Neural cell (in vitro differentiated cells): ENCODE data around the gene HOXB7. TPM values are rescaled to one million over a fixed set of nuclear protein-coding genes. Genes with fewer than 3 reads are reported as not detected.

ENCODE experiments used
- H2AFZ ChIP-seq: fragments of 200-600, 300-800 bp; sonication (generic), shearing (Covaris generic); 2 replicates; pipeline ENCODE4 v1.6.0; 2014; ENCODE audit warnings: low read depth, mild to moderate bottlenecking, antibody characterized with exemption, low read length, moderate library complexity
- H3F3A ChIP-seq: fragments of 200-600 bp; shearing (Covaris generic); 2 replicates; pipeline ENCODE4 v1.6.1; 2016; ENCODE audit warnings: mild to moderate bottlenecking, moderate library complexity, mixed read lengths, antibody characterized with exemption, low read length; ENCODE audit not compliant: insufficient read depth, poor library complexity, severe bottlenecking
- H3K27ac ChIP-seq: fragments of 200-600, 300-800 bp; sonication (generic), shearing (Covaris generic); 2 replicates; pipeline ENCODE4 v1.5.1; 2014; ENCODE audit warnings: mild to moderate bottlenecking, low read length, moderate library complexity
- H3K27me3 ChIP-seq: fragments of 300-800, 200-600 bp; sonication (generic), shearing (Covaris generic); 2 replicates; pipeline ENCODE4 v1.6.0; 2014; ENCODE audit warnings: mild to moderate bottlenecking, low read depth, low read length, moderate library complexity; ENCODE audit not compliant: insufficient read depth
- H3K36me3 ChIP-seq: fragments of 300-800, 200-600 bp; sonication (generic), shearing (Covaris generic); 2 replicates; pipeline ENCODE4 v1.5.1; 2014; ENCODE audit warnings: mild to moderate bottlenecking, antibody characterized with exemption, low read length, moderate library complexity; ENCODE audit not compliant: insufficient read depth
- H3K4me2 ChIP-seq: fragments of 300-800, 200-600 bp; sonication (generic), shearing (Covaris generic); 2 replicates; pipeline ENCODE4 v1.6.0; 2014; ENCODE audit warnings: mild to moderate bottlenecking, low read length
- H3K4me3 ChIP-seq: fragments of 300-800, 200-600 bp; sonication (generic), shearing (Covaris generic); 2 replicates; pipeline ENCODE4 v1.5.1; 2014; ENCODE audit warnings: mild to moderate bottlenecking, low read length, moderate library complexity
- H3K79me2 ChIP-seq: fragments of 200-600 bp; shearing (Covaris generic); replicated peaks from 2 replicates; pipeline ENCODE4 v1.6.0; 2014; ENCODE audit warnings: mild to moderate bottlenecking, low read length, moderate library complexity; ENCODE audit not compliant: insufficient read depth
- H3K9ac ChIP-seq: fragments of 300-800, 200-600 bp; sonication (generic), shearing (Covaris generic); 2 replicates; pipeline ENCODE4 v1.6.1; 2016; ENCODE audit warnings: mild to moderate bottlenecking, low read length, mixed read lengths
- H3K9me2 ChIP-seq: fragments of 200-600 bp; shearing (Covaris generic); 2 replicates; pipeline ENCODE4 v1.6.1; 2016; ENCODE audit warnings: mild to moderate bottlenecking, low read length, mixed read lengths; ENCODE audit not compliant: insufficient read depth
- H3K9me3 ChIP-seq: fragments of 200-600, 300-800 bp; sonication (generic), shearing (Covaris generic); 2 replicates; pipeline ENCODE4 v1.6.1; 2016; ENCODE audit warnings: mild to moderate bottlenecking, mixed run types, low read length, moderate library complexity, mixed read lengths
- H4K20me1 ChIP-seq: fragments of 200-600 bp; shearing (Covaris generic); 2 replicates; pipeline ENCODE4 v1.6.1; 2016; ENCODE audit warnings: mild to moderate bottlenecking, mixed run types; ENCODE audit not compliant: insufficient read depth
- EP300 ChIP-seq: fragments of 450-650 bp; conservative IDR thresholded peaks from 2 replicates; pipeline ENCODE4 v1.6.1; 2014; ENCODE audit warnings: antibody characterized with exemption, mild to moderate bottlenecking, moderate library complexity; ENCODE audit not compliant: poor library complexity, severe bottlenecking
- EZH2 ChIP-seq: fragments of 200-600, 300-800 bp; shearing (Covaris generic), sonication (generic); IDR thresholded peaks from 2 replicates; pipeline ENCODE4 v1.6.1; 2014; ENCODE audit warnings: antibody characterized with exemption, low read length, borderline replicate concordance, mild to moderate bottlenecking; ENCODE audit not compliant: insufficient read depth, poor library complexity, severe bottlenecking
- MXI1 ChIP-seq: fragments of 450-650 bp; conservative IDR thresholded peaks from 2 replicates; pipeline ENCODE4 v1.6.1; 2014; ENCODE audit warnings: antibody characterized with exemption, mild to moderate bottlenecking; ENCODE audit not compliant: poor library complexity, severe bottlenecking
- POLR2AphosphoS5 ChIP-seq: IDR thresholded peaks from 2 replicates; pipeline ENCODE4 v1.6.1; 2012
- RAD21 ChIP-seq: fragments of 450-650 bp; conservative IDR thresholded peaks from 2 replicates; pipeline ENCODE4 v1.6.1; 2014; ENCODE audit warnings: antibody characterized with exemption, mild to moderate bottlenecking, moderate library complexity
- SMC3 ChIP-seq: fragments of 450-650 bp; conservative IDR thresholded peaks from 2 replicates; pipeline ENCODE4 v1.6.1; 2014; ENCODE audit warnings: antibody characterized with exemption, mild to moderate bottlenecking, moderate library complexity; ENCODE audit not compliant: poor library complexity
- TAF1 ChIP-seq: IDR thresholded peaks from 2 replicates; pipeline ENCODE4 v1.6.1; 2012; ENCODE audit warnings: low read depth
- polyA plus RNA-seq: library from polyadenylated mRNA; depleted of rRNA; stranded (reverse); fragments of >200 nt; gene quantifications from 2 replicates; pipeline ENCODE4 v1.2.3, GENCODE V29; 2014
- TF ChIP-seq, protein P1 (sequence below): fragments of 450-650 bp; IDR thresholded peaks from 2 replicates; pipeline ENCODE4 v1.5.1; 2014; ENCODE audit warnings: antibody characterized with exemption, mild to moderate bottlenecking, moderate library complexity; ENCODE audit not compliant: poor library complexity, severe bottlenecking
- TF ChIP-seq, protein P2 (sequence below): IDR thresholded peaks from 2 replicates; pipeline ENCODE4 v1.6.1; 2012; ENCODE audit warnings: borderline replicate concordance

Gene HOXB7
- polyA plus RNA-seq, 1 donor from 2014 or later, result not detected

- Histone ChIP-seq H4K20me1 (no peaks in the 10 kb centered on the region), H3K9me3 (no peaks in the 10 kb centered on the region), H3K36me3 (no peaks in the 10 kb centered on the region), H3K27me3 (peaks cover 100% of the 10 kb centered on the region), H2AFZ (no peak overlapping the region), H3K27ac (no peak overlapping the region), H3K4me2 (no peak overlapping the region), H3K79me2 (no peaks in the 10 kb centered on the region), H3K9me2 (no peaks in the 10 kb centered on the region), H3K4me3 (no peak overlapping the region), H3F3A (no peaks in the 10 kb centered on the region), H3K9ac (no peak overlapping the region)
- TF ChIP-seq RAD21 (no peak), POLR2AphosphoS5 (no peak), SMC3 (no peak), EP300 (no peak), TAF1 (no peak), EZH2 (no peak), MXI1 (no peak)
- TF ChIP-seq, protein P1, sequence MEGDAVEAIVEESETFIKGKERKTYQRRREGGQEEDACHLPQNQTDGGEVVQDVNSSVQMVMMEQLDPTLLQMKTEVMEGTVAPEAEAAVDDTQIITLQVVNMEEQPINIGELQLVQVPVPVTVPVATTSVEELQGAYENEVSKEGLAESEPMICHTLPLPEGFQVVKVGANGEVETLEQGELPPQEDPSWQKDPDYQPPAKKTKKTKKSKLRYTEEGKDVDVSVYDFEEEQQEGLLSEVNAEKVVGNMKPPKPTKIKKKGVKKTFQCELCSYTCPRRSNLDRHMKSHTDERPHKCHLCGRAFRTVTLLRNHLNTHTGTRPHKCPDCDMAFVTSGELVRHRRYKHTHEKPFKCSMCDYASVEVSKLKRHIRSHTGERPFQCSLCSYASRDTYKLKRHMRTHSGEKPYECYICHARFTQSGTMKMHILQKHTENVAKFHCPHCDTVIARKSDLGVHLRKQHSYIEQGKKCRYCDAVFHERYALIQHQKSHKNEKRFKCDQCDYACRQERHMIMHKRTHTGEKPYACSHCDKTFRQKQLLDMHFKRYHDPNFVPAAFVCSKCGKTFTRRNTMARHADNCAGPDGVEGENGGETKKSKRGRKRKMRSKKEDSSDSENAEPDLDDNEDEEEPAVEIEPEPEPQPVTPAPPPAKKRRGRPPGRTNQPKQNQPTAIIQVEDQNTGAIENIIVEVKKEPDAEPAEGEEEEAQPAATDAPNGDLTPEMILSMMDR, result no peak
- TF ChIP-seq, protein P2, sequence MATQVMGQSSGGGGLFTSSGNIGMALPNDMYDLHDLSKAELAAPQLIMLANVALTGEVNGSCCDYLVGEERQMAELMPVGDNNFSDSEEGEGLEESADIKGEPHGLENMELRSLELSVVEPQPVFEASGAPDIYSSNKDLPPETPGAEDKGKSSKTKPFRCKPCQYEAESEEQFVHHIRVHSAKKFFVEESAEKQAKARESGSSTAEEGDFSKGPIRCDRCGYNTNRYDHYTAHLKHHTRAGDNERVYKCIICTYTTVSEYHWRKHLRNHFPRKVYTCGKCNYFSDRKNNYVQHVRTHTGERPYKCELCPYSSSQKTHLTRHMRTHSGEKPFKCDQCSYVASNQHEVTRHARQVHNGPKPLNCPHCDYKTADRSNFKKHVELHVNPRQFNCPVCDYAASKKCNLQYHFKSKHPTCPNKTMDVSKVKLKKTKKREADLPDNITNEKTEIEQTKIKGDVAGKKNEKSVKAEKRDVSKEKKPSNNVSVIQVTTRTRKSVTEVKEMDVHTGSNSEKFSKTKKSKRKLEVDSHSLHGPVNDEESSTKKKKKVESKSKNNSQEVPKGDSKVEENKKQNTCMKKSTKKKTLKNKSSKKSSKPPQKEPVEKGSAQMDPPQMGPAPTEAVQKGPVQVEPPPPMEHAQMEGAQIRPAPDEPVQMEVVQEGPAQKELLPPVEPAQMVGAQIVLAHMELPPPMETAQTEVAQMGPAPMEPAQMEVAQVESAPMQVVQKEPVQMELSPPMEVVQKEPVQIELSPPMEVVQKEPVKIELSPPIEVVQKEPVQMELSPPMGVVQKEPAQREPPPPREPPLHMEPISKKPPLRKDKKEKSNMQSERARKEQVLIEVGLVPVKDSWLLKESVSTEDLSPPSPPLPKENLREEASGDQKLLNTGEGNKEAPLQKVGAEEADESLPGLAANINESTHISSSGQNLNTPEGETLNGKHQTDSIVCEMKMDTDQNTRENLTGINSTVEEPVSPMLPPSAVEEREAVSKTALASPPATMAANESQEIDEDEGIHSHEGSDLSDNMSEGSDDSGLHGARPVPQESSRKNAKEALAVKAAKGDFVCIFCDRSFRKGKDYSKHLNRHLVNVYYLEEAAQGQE, result no peak
These were observed 23.8 kb upstream of the HOXB7 start for GRCh38 chr17:48634493-48635208.

DNA sequence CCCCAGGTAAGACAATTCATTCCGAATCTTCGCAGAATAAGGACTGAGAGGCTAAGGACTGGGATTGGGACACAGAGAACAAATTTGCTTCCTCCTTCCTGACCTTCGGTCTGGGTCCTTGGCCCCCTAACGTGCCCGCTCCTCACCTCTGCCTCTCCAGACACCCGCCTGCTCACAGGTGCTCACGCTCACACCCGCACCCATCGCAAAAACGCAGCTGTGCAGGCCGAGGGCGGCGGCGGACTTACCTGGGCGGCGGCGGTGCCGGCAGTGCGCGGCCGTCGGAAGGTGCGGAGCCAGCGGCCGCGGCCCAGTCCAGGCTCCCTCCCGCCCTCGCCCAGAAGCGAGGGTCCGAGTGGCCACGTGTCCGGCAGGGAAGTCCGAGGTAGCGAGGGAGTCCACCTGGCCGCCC is 22.5 kb upstream of the HOXB7 start:
- Histone ChIP-seq H3K4me3 (no peak overlapping the region), H3K9me3 (no peaks in the 10 kb centered on the region), H3F3A (no peaks in the 10 kb centered on the region), H3K9ac (no peak overlapping the region), H3K9me2 (no peaks in the 10 kb centered on the region), H3K27ac (no peak overlapping the region), H3K79me2 (no peaks in the 10 kb centered on the region), H3K4me2 (no peak overlapping the region), H4K20me1 (no peaks in the 10 kb centered on the region), H3K36me3 (no peaks in the 10 kb centered on the region), H2AFZ (no peak overlapping the region), H3K27me3 (peaks cover 100% of the 10 kb centered on the region)
- TF ChIP-seq MXI1 (no peak), RAD21 (no peak), EP300 (no peak), EZH2 (peak; percentile 11), TAF1 (no peak), POLR2AphosphoS5 (no peak)
- TF ChIP-seq, protein P1, result no peak
- TF ChIP-seq, protein P2, result no peak
